NCI-H226 (cell line): ENCODE results near the gene FBXL13.
"Not testable (repeated sequence)": the region's sequence is repeated elsewhere in the genome, so short reads cannot be mapped to it uniquely, and the experiment has no call there.

ENCODE experiments used
- DNase-seq: peaks from one replicate; pipeline ENCODE4 v3.0.0-alpha.2; 2015

The FBXL13 gene

DNA sequence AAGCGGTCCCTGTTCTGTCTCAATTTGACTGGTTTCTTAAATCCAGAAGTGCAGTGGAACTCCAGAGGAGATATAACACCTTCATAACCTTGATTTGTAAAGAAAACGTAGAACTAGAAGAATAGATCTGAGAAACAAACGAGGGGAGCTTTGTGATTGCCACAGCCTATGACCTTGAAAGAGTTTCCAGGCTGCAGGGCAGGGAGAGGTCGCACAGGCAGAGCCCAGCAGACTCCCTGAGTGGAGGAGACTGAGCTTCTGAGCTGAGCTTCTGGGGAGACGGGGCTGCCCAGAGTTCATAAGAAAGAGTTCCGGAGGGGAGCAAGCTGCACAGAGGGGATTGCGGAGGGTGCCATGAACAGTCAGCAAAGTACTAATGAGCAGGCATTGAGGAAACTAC lies 268.0 kb downstream of the FBXL13 start:
- no peak for DNase-seq

DNA sequence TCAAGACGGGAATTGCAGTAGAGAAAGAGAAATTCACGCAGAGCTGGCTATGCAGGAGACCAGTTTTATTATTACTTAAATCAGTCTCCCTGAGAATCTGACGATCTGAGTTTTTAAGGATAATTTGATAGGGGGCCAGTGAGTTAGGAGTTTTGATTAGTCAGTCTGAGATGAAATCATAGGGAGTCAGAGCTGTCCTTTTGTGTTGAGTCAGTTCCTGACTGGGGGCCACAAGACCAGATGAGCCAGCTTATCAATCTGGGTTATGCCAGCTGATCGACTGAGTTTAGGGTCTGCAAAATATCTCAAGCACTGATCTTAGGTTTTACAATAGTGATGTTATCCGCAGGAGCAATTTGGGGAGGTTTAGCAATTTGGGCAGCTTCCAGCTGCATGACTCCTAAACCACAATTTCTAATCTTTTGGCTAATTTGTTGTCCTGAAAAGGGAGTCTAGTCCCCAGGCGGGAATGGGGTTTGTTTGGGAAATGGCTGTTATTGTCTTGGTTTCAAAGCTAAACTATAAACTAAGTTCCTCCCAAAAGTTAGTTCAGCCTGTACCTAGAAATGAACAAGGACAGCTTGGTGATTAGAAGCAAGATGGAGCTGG lies 278.5 kb downstream of the FBXL13 start:
- DNase-seq, result not testable (repeated sequence)

DNA sequence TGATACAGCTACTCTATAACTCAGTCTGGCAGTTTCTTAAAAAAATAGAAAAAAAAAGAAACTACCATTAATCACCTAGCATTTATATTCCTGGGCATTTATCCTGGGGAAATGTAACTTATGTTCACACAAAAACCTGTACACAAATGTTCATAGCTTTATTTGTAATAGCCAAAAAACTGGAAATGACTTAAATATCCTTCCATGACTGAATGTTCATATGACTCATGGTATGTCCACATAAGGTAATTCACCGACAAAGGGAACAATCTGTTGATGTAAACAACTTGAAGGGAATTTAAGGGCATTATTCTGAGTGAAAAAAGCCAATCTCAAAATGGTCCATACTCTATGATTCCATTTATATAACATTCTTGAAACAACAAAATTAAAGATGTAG lies 280.0 kb downstream of the FBXL13 start:
- DNase-seq, result not testable (repeated sequence)

DNA sequence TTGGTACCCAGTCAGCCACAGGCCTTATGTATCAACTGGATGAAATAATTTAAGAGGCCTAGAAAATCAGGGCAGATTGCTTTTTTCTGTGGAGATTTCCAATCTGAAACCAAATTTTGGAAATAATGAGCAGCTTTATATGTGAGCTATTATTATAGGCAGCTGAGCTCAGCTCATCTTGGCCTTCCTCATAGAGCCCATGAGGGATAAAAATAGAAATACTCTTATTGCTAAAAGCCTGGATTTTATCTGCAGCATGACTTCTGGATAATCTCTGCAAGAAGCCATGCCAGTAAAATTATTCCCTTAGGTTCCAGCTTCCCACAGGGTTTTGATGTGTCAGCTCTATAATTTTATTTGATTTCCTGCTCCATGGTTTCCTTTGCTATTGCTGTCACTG lies 282.8 kb downstream of the FBXL13 start:
- DNase-seq, result not testable (repeated sequence)

DNA sequence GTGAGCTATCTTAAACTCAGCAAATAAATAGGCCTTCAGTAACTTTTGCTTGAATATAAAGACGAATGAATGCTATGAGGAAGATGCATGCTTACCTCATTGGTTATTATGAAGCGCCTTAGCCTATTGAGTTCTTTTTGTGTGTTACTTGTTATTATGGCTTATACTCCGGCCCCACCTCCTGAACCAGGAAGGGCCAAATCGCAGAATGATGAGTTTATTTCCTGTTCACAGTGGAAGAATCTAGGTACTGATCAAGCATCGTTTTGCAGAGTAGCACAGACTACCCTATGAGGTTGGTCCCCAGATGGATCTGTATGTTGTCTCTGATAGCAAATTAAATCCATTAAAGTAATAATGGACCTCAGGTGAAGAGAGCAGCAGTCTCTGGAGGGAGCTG lies 283.2 kb downstream of the FBXL13 start:
- DNase-seq, result not testable (repeated sequence)

DNA sequence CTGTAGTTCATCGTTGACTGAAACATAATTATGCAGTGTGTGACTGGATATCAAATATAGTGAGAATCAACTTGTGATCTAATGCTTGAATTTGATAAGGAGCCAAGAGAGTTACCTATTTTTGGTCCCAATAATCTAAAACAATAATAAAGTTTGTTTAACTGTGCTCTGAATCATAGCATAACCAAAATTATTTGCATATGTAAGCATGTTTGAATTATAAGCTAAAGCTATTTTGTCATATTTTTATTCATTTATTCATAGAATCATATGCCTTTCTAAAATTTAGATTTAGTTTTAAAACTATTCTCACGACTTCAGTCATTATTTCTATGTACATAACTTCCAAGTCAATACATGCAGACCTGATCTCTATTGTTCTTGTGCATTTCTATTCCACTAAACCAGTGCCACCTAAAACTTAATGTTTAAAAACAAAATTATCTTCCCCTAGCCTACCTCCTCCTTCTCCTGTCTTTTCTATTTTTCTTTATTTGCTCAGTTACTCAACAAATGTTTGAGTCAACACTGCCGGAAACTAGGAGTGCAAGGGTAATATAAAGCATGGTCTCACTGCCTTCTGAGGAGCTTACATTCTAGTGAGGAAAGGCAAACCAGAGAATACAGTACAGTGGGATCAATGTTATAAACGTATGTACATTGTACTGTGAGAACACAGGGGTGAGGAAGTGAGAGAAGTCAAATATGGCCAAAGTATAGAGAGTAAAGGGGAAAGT lies 284.1 kb downstream of the FBXL13 start:
- DNase-seq, result not testable (repeated sequence)

DNA sequence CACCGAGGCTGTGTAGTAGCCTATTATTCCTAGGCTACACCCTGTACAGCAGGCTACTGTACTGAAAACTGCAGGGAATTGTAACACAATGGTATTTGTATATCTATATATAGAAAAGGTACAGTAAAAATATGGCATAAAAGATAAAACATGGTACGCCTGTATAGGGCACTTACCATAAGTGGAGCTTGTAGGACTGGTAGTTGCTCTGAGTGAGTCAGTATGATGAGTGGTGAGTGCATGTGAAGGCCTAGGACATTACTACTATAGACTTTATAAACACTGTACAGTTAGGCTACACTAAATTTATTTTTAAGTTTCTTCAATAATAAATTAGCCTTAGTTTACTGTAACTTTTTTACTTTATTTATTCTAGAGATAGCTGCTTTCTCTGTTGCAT lies 285.8 kb downstream of the FBXL13 start:
- not testable (repeated sequence) for DNase-seq

DNA sequence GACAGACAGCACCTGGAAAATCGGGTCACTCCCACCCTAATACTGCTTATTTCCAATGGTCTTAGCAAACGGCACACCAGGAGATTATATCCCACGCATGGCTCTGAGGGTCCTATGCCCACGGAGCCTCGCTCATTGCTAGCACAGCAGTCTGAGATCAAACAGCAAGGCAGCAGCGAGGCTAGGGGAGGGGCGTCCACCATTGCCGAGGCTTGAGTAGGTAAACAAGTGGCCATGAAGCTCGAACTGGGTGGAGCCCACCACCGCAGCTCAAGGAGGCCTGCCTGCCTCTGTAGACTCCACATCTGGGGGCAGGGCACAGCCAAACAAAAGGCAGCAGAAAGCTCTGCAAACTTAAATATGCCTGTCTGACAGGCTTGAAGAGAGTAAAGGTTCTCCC lies 293.7 kb downstream of the FBXL13 start:
- DNase-seq, result not testable (repeated sequence)

DNA sequence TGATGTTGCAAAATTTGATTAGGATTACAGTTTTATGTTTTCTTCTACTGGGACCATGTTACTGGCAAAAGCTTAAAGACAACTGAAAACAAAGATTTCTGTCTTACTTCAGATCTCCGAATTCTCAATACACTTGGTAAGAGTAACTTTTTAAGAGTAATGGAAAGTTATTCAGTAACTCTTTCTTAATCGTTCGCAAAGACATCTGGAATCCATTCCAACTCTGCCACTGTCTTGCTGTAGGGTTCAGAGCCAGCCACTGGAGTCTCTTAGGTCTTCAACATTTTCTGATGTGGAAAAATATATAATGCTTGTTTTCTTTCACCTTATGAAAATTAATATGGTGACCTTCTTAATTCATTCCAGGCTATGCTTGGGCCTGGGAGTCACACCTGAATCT lies 295.9 kb downstream of the FBXL13 start:
- DNase-seq, result not testable (repeated sequence)

DNA sequence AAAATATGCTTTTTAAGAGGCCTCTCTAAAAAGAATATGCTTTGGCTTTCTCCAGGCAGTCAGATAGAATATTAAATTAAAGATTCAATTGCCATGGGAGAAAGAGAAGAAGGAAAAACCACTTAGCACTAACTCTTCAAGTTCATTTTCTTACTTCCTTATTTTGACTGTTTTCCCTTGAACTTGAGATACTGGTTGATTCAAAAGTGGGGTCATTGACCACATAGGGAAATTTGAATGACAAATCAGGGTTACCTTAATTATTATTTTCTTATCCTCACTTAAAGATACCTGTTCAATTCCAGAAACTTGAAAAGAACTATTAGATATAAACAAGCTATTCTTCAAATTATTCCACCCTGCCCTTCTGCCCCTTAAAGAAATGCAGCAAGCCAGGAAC lies 298.4 kb downstream of the FBXL13 start:
- DNase-seq, result not testable (repeated sequence)

DNA sequence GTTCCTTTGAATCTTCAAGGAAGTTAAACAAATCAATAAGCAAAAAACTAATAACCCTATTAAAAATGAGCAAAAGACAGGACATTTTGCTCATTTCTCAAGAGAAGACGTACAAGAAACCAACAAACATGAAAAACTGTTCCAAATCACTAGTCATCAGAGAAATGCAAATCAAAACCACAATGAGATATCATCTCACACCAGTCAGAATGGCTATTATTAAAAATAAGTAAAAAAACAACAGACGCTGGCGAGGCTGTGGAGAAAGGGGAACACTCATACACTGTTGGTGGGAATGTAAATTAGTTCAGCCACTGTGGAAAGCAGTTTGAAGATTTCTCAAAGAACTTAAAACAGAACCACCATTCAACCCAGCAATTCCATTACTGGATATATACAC lies 304.1 kb downstream of the FBXL13 start:
- DNase-seq, result not testable (repeated sequence)

DNA sequence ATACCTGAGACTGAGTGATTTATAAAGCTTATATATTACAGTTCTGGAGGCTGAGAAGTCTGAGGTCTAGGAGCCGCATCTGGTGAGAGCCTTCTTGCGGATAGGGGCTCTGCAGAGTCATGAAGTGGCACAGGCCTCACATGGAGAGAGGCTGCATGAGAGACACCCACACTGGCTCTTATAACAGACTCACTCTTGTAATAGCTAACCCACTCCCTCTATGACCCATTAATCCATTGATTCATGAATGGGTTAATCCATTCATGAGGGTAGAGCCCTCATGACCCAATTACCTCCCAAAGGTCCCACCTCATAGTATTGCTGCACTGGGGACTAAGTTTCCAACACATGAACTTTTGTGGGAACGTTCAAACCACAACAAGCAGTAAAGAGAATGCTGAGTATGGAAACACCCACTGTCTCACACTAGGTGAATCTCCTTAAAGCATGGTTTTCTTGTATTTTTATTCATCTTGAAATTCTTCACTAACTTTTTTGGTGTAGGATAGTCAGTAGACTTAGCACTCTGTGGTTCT lies 304.9 kb downstream of the FBXL13 start:
- DNase-seq, result not testable (repeated sequence)

DNA sequence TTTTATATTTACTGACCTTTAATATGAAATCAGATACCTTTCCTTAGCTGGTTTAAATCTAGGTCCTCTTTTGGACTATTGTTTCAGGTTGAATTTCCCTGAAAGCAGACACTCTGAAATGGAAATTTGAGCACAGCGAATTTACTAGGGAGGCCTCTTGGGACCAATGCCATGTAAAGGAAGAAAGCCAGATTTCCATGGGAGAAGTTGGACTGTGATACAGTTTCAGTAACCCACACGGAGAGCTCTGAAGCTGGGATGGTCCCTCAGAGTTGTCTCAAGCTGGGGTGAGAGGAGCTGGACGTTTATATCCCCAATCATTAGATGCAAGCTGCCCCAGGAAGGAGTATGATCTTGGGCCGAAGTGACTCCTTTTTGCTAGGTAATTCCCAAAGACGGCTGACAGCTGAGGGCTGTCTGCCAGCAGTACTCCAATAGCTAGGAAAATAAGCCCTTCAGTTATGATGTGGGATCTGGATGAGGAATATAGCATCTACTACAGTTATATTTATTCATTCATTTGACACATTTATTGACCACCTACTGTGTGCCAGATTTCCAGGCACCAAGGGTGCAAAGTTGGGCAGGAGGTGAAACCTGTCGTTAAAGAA lies 311.2 kb downstream of the FBXL13 start:
- not testable (repeated sequence) for DNase-seq
